T-cell (primary cell): ENCODE data around the gene FBXO33. TPM values are rescaled to one million over a fixed set of nuclear protein-coding genes. Genes with fewer than 3 reads are reported as not detected.

Experiments
- ATAC-seq, 4 experiments: fragments of 200-7000 bp in 3 of 4; fragments of 150-1000 bp in 1 of 4; cut with Tn5 transposase; replicated peaks in 1 of 4; 1 replicate in 3 of 4; 2 replicates in 1 of 4; pipeline ENCODE4 v1.10.0; 2021; ENCODE audit warnings: moderate library complexity in 3 of 4, mild to moderate bottlenecking in 2 of 4, moderate number of reproducible peaks in 1 of 4
- CTCF ChIA-PET, 2 donors: fragments of 300-600 bp; sonication (Branson Sonifier 250); formaldehyde crosslinking; loops; one replicate each; lab custom pipeline; 2022; ENCODE audit warnings: antibody characterized with exemption in 2 of 2; lab: Charles Lee
- POLR2A ChIA-PET, 2 donors: fragments of 300-600 bp; sonication (Branson Sonifier 250); formaldehyde crosslinking; loops; one replicate each; lab custom pipeline; 2022; ENCODE audit warnings: antibody characterized with exemption in 2 of 2; lab: Charles Lee
- DNase-seq, 35 experiments: peaks; one replicate each; pipeline versions ENCODE4 v3.0.0 to v3.0.0-alpha.2; 2013 to 2023
- H3K27ac ChIP-seq: one replicate; pipeline ENCODE4 v1.5.1; 2013; ENCODE audit warnings: low read length
- H3K27me3 ChIP-seq, 2 experiments: replicated peaks in 1 of 2; 1 replicate in 1 of 2; 2 replicates in 1 of 2; pipeline versions ENCODE4 v1.6.1 to v1.7.0; 2013; ENCODE audit warnings: low read length in 1 of 2, mixed read lengths in 1 of 2; ENCODE audit not compliant: control insufficient read depth in 2 of 2, insufficient read depth in 2 of 2; ENCODE audit errors: extremely low read depth in 1 of 2
- H3K36me3 ChIP-seq, 2 donors: 1 replicate in 1 of 2; 2 replicates in 1 of 2; pipeline versions ENCODE4 v1.6.1 to v1.7.0; 2013; ENCODE audit warnings: low read length in 1 of 2; ENCODE audit not compliant: control insufficient read depth in 2 of 2, insufficient read depth in 1 of 2; ENCODE audit errors: extremely low read depth in 1 of 2
- H3K4me1 ChIP-seq, 2 experiments: 1 replicate in 1 of 2; 2 replicates in 1 of 2; pipeline versions ENCODE4 v1.6.1 to v1.7.0; 2013; ENCODE audit warnings: low read length in 2 of 2, mixed read lengths in 1 of 2; ENCODE audit not compliant: insufficient read depth in 2 of 2, control insufficient read depth in 1 of 2; ENCODE audit errors: extremely low read depth in 1 of 2
- H3K4me3 ChIP-seq, 2 donors: 1 replicate in 1 of 2; 2 replicates in 1 of 2; pipeline versions ENCODE4 v1.5.1 to v1.7.0; 2013; ENCODE audit warnings: mild to moderate bottlenecking in 2 of 2, low read length in 1 of 2, moderate library complexity in 1 of 2; ENCODE audit not compliant: control insufficient read depth in 1 of 2; ENCODE audit errors: extremely low read depth in 1 of 2
- H3K9me3 ChIP-seq: 2 replicates; pipeline ENCODE4 v1.7.0; 2013
- H3K27ac Mint-ChIP-seq, 2 donors: one replicate each; pipeline ENCODE4 v1.8.0; 2020 to 2021; ENCODE audit warnings: mild to moderate bottlenecking in 2 of 2, mixed read lengths in 2 of 2
- H3K27me3 Mint-ChIP-seq, 2 donors: one replicate each; pipeline ENCODE4 v1.8.0; 2021 to 2022; ENCODE audit warnings: mixed read lengths in 2 of 2
- H3K36me3 Mint-ChIP-seq: one replicate; pipeline ENCODE4 v1.8.0; 2021; ENCODE audit warnings: mixed read lengths
- H3K4me1 Mint-ChIP-seq, 3 donors: one replicate each; pipeline ENCODE4 v1.8.0; 2020 to 2022; ENCODE audit warnings: mixed read lengths in 3 of 3, mild to moderate bottlenecking in 1 of 3
- H3K4me3 Mint-ChIP-seq, 3 donors: one replicate each; pipeline ENCODE4 v1.8.0; 2020 to 2022; ENCODE audit warnings: mild to moderate bottlenecking in 3 of 3, mixed read lengths in 3 of 3, moderate library complexity in 3 of 3
- H3K9me3 Mint-ChIP-seq, 3 donors: one replicate each; pipeline ENCODE4 v1.8.0; 2020 to 2022; ENCODE audit warnings: mixed read lengths in 3 of 3
- WGBS: methylation state at CpG from one replicate; pipeline ENCODE4 v1.1.5; 2013; ENCODE audit warnings: missing lambda C conversion rate; ENCODE audit not compliant: insufficient coverage; 5-methylcytosine and 5-hydroxymethylcytosine counted together
- total RNA-seq, 35 experiments: library from RNA in 6 of 35; stranded (reverse) in 6 of 35; fragments of 120-200 nt in 1 of 35; gene quantifications; one replicate each; pipeline versions ENCODE4 v1.2.1 to v1.2.4 and lab custom pipeline; 2013 to 2026

FBXO33 gene
- total RNA-seq, 5 donors from 2014 or later (not counting 1 experiment from before 2014, with no cell fraction given) = 22.5 to 64.0 (median 28.4) TPM

DNA sequence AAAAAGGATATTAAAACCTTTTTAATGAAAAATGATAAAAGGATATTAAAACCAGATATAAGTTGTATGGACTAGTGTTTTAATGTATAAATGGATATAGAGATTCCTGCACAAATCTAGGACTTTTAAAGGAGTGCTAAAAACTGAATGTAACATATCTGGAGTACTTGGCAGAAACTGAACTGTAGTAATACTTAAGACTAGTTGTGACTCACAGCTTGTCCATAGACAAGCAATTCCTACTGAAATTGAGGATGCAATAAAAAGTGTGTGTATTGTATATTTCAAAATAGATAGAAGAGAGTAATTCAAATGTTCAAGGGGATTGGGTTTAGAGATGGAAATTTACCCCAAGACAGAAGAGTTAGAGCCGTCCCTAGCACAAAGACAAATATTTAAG is 59.6 kb downstream of the FBXO33 start:
- H3K4me3 Mint-ChIP-seq = no peak overlapping the region
- Histone ChIP-seq H3K27me3 (no peaks in the 10 kb centered on the region), H3K4me1 (no peaks in the 10 kb centered on the region), H3K4me3 (no peak overlapping the region), H3K27ac (no peak overlapping the region), H3K36me3 (peaks cover 0 to 15% of the 10 kb centered on the region in 2 donors), H3K9me3 (no peaks in the 10 kb centered on the region)
- DNase-seq = no peak
- WGBS = no CpG with 5 or more reads among the region's 1 CpG
- H3K36me3 Mint-ChIP-seq = peaks cover 33% of the 10 kb centered on the region
- peaks cover 0 to 4% (median 3%) of the 10 kb centered on the region in 3 donors for H3K4me1 Mint-ChIP-seq
- no peaks in the 10 kb centered on the region for H3K27me3 Mint-ChIP-seq
- no peak overlapping the region for H3K27ac Mint-ChIP-seq
- CTCF ChIA-PET = no interaction called here
- H3K9me3 Mint-ChIP-seq = no peaks in the 10 kb centered on the region
- POLR2A ChIA-PET = no interaction called here
- ATAC-seq = no peak

DNA sequence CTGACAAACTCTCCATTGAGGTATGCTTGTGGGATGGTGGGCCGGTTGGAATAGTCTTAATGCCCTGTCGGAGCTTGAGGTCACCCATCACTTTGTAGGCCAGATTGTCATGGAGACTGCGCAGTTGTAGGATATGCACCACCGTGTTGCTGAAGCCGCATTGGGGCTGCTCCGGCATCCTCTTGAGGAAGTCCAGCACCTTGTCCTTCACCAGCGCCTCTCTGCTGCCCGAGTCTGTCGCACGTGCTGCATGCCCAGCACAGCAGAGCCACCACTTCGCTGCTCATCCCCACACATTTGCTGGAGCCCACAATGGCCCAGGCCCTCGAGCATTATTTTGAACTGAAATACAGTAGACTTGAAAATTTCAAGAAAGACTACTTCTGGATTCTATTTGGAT is 61.8 kb downstream of the FBXO33 start:
- H3K9me3 Mint-ChIP-seq = peaks cover 0 to 6% (median 0%) of the 10 kb centered on the region in 3 donors
- Histone ChIP-seq H3K4me3 (no peak overlapping the region), H3K4me1 (no peaks in the 10 kb centered on the region), H3K36me3 (peaks cover 0 to 20% of the 10 kb centered on the region in 2 donors), H3K27ac (no peak overlapping the region), H3K9me3 (no peaks in the 10 kb centered on the region), H3K27me3 (no peaks in the 10 kb centered on the region)
- POLR2A ChIA-PET = no interaction called here
- H3K27ac Mint-ChIP-seq = no peak overlapping the region
- H3K4me1 Mint-ChIP-seq = peaks cover 0 to 4% (median 0%) of the 10 kb centered on the region in 3 donors
- DNase-seq (no peak), ATAC-seq (no peak)
- H3K4me3 Mint-ChIP-seq = no peak overlapping the region
- H3K36me3 Mint-ChIP-seq = peaks cover 44% of the 10 kb centered on the region
- WGBS = 99% methylated on average over 10 of the region's 12 CpGs
- CTCF ChIA-PET = interaction anchor here (0.6 to 1.0 kb wide), 2 partner anchors 10 to 11 kb away, joined by 3 read pairs; no protein-coding TSS in a partner anchor
- H3K27me3 Mint-ChIP-seq = no peaks in the 10 kb centered on the region

DNA sequence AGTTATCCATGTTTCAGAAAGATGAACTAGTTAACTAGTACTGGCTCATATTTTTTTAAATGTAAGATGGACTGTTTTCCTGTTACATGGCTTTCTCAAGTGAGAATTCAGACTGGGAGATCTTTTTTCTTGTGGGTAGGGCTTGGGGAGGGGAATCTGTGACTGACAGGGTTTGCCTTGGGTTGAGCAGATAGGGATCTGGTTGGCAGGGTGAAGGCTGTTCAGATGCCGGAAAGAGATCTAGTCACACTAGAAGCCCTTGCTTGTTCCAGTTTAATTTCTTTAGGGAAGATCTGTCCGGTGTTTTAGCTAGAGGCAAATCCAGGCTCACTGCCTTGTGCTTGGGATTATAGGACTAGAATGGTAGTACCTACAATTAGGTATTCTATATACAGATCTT is 63.2 kb downstream of the FBXO33 start:
- Mint-ChIP-seq H3K4me3 (no peak overlapping the region), H3K9me3 (peaks cover 3 to 15% (median 4%) of the 10 kb centered on the region in 3 donors), H3K27me3 (no peaks in the 10 kb centered on the region), H3K4me1 (peaks cover 0 to 3% (median 0%) of the 10 kb centered on the region in 3 donors), H3K36me3 (peaks cover 51% of the 10 kb centered on the region), H3K27ac (no peak overlapping the region)
- Histone ChIP-seq H3K27ac (no peak overlapping the region), H3K27me3 (no peaks in the 10 kb centered on the region), H3K4me3 (no peak overlapping the region), H3K36me3 (peaks cover 0 to 20% of the 10 kb centered on the region in 2 donors), H3K4me1 (no peaks in the 10 kb centered on the region), H3K9me3 (no peaks in the 10 kb centered on the region)
- CTCF ChIA-PET = no interaction called here
- no CpG with 5 or more reads among the region's 2 CpGs for WGBS
- POLR2A ChIA-PET = interaction anchor here in 1 of 2 donors (0.7 kb wide), 1 partner anchor 570 kb away, joined by 3 read pairs; no protein-coding TSS in a partner anchor
- DNase-seq = no peak
- no peak for ATAC-seq

DNA sequence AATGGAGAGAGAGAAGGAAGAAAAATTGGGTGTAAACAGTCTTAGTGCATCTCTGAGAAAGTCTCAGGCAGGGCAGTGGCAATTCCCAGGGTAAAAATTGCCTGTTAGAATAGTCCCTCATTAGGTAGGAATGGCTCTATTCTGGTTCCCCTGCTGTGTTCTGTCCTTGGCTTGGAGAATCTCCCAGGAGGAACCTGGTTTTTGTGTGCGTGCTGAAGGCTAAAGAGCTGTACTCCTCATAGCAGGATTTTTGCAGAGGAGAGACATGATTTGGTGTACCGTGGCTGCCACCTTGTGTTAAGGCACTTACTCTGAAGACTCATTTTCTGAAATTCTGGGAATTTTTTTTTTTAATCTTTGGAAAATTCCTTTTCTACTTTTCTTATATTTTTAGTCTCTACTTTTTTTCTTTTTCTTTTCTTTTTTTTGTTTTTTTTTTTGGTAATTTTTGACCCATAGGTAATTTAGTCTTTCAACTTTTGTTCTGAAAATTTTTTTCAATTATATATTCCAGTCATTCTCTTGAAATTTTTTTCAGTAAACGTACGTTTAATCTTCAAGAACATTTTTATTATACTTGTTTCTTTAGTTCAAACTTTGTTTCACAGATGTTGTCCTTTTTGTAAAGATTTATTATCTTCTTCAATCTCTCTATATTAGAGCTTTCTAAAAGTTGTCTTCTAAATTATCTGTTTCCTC is 63.8 kb downstream of the FBXO33 start:
- WGBS = 80% methylated on average over 1 of the region's 4 CpGs
- no peak overlapping the region for H3K27ac Mint-ChIP-seq
- H3K27ac ChIP-seq = no peak overlapping the region
- no peaks in the 10 kb centered on the region for H3K27me3 ChIP-seq
- ChIA-PET POLR2A (no interaction called here), CTCF (interaction anchor here in 1 of 2 donors (1.4 kb wide), 1 partner anchor 261 kb away, joined by 5 read pairs; no protein-coding TSS in a partner anchor)
- no peaks in the 10 kb centered on the region for H3K9me3 ChIP-seq
- peaks cover 4 to 21% (median 8%) of the 10 kb centered on the region in 3 donors for H3K9me3 Mint-ChIP-seq
- peaks cover 0 to 21% of the 10 kb centered on the region in 2 donors for H3K36me3 ChIP-seq
- H3K27me3 Mint-ChIP-seq = no peaks in the 10 kb centered on the region
- H3K4me1 ChIP-seq = no peaks in the 10 kb centered on the region
- peaks cover 54% of the 10 kb centered on the region for H3K36me3 Mint-ChIP-seq
- no peak overlapping the region for H3K4me3 ChIP-seq
- DNase-seq (peak in 15 of 35 experiments; percentile 1 to 46 (median 9)), ATAC-seq (no peak)
- no peaks in the 10 kb centered on the region for H3K4me1 Mint-ChIP-seq
- no peak overlapping the region for H3K4me3 Mint-ChIP-seq

DNA sequence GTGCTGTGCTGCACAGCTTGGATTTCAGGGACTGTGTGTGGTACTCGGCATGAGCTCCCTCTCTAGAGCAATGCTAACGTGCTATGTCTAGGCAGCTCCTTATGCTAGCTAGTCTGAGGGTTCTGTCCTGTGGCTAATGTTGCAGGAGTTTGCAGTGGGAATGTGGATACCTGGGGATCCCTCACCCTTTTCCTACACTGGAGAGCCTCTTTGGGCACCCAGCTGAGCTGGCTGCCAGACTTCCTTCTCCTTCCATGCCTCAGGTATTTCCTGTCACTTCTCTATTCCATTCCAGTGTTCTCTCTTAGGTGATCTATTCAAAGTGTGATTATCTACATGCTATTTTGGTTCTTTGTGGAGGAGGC is 64.9 kb downstream of the FBXO33 start:
- H3K9me3 ChIP-seq = no peaks in the 10 kb centered on the region
- H3K27me3 Mint-ChIP-seq = no peaks in the 10 kb centered on the region
- H3K27me3 ChIP-seq = no peaks in the 10 kb centered on the region
- peaks cover 0 to 23% of the 10 kb centered on the region in 2 donors for H3K36me3 ChIP-seq
- no peak overlapping the region for H3K4me3 ChIP-seq
- H3K9me3 Mint-ChIP-seq = peaks cover 4 to 30% (median 16%) of the 10 kb centered on the region in 3 donors
- H3K27ac ChIP-seq = no peak overlapping the region
- no peak for ATAC-seq
- H3K4me1 ChIP-seq = no peaks in the 10 kb centered on the region
- no peak overlapping the region for H3K27ac Mint-ChIP-seq
- CTCF ChIA-PET = interaction anchor here in 1 of 2 donors (1.4 kb wide), 1 partner anchor 260 kb away, joined by 5 read pairs; no protein-coding TSS in a partner anchor
- no peak for DNase-seq
- no CpG with 5 or more reads among the region's 2 CpGs for WGBS
- POLR2A ChIA-PET = no interaction called here
- H3K4me3 Mint-ChIP-seq = no peak overlapping the region
- peaks cover 0 to 3% (median 0%) of the 10 kb centered on the region in 3 donors for H3K4me1 Mint-ChIP-seq
- H3K36me3 Mint-ChIP-seq = peaks cover 58% of the 10 kb centered on the region

DNA sequence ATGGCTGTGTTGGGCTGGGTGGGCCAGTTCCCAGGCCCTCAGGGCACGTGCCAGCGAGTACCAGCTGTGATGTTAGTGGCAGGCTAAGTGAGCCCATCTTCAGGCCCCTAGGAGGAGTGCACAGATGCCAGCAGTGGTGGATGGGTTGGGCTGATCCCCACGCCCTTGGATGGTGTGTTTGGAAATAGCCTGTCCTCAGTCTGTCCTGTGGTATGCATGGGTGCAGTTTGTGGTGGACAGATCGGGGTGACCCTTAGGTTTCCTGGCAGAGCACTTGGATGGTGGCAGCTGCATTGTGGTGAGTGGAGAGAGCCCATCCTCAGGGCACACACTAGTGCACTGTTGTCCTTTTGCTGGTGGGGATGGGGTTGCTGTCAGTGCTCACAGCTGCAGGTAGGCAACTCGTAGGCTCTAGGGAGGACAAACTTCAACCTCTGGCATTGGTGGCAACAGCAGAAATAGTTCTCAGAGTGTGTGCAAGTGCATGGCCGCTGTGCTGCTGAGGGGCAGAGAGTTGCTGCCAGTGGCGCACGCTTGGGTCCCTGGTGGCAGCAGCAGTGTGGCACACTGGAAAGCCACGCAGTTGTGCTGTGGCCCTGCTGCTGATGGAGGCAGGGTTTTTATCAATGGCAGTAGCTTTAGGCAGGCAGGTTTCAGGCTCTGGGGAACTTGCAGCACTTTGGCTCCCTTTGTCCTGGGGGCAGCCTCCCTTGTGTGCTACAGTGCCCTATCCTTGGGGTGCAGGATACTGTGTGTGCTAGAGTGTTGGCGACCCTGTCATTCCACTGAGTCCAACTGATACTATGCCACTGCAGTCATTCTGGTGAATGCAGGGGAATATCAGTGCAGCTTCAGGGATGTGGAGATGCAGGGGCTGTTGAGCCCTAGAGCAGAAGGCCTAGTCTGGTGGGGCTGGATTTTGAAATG is 65.5 kb downstream of the FBXO33 start:
- Mint-ChIP-seq H3K27ac (no peak overlapping the region), H3K9me3 (peaks cover 4 to 30% (median 18%) of the 10 kb centered on the region in 3 donors), H3K4me3 (no peak overlapping the region), H3K4me1 (peaks cover 0 to 3% (median 0%) of the 10 kb centered on the region in 3 donors), H3K27me3 (no peaks in the 10 kb centered on the region), H3K36me3 (peaks cover 58% of the 10 kb centered on the region)
- ATAC-seq = no peak
- H3K36me3 ChIP-seq = peaks cover 0 to 20% of the 10 kb centered on the region in 2 donors
- H3K27ac ChIP-seq = no peak overlapping the region
- no peak overlapping the region for H3K4me3 ChIP-seq
- 98% methylated on average over 10 of the region's 10 CpGs for WGBS
- H3K4me1 ChIP-seq = no peaks in the 10 kb centered on the region
- H3K27me3 ChIP-seq = no peaks in the 10 kb centered on the region
- POLR2A ChIA-PET = no interaction called here
- CTCF ChIA-PET = no interaction called here
- no peaks in the 10 kb centered on the region for H3K9me3 ChIP-seq
- no peak for DNase-seq
